ENCODE measurements around the gene DES.
A peak's percentile ranks its signal among the peaks of the same experiment; 100 is the strongest.

DES gene

DNA sequence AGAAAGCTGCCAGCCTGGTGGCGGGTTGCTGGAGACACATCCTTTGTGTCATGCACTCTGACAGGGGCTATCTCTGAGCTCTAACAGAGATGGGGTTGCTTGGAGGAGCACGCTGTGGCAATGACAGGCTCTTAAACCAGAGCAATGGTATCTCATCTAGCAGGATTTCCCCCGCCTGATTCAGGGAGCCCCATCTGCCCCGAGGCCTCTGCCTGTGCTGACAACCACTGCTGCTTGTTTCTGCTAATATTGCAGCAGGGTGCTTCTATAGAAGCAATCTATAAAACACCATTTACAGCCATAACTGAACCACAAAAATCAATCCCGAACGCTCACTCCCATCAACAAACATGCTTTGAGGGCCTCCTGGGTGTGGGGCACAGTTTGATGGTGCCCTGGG is 17.6 kb upstream of the DES start:
- TF ChIP-seq, protein P1, sequence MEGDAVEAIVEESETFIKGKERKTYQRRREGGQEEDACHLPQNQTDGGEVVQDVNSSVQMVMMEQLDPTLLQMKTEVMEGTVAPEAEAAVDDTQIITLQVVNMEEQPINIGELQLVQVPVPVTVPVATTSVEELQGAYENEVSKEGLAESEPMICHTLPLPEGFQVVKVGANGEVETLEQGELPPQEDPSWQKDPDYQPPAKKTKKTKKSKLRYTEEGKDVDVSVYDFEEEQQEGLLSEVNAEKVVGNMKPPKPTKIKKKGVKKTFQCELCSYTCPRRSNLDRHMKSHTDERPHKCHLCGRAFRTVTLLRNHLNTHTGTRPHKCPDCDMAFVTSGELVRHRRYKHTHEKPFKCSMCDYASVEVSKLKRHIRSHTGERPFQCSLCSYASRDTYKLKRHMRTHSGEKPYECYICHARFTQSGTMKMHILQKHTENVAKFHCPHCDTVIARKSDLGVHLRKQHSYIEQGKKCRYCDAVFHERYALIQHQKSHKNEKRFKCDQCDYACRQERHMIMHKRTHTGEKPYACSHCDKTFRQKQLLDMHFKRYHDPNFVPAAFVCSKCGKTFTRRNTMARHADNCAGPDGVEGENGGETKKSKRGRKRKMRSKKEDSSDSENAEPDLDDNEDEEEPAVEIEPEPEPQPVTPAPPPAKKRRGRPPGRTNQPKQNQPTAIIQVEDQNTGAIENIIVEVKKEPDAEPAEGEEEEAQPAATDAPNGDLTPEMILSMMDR (IDR thresholded peaks at IDR 0.05; ENCODE audit: insufficient read depth, low read depth, low read length, missing control alignments) = no peak
- no peak for DNase-seq (ENCODE audit: low read depth)
- no peak overlapping the region for H3K4me3 ChIP-seq (ENCODE audit: low read depth, low read length)

DNA sequence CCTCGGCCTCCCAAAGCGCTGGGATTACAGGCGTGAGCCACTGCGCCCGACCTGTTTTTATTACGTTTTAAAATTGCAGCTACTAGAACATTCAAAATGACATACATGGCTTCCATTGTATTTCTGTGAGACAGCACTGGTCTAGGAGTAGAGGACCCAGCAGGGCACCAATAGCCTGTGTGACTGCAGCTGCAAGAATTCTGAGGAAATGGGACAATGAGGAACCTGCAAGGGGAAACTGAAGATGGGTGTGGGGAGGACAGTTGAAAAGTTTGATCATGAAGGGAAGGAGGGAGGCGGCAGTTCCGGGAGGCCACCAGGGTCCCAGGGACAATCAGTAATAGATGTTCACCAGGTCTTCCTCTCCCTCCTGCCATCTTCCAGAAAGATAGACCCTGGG is 16.6 kb upstream of the DES start:
- no peak overlapping the region for H3K4me3 ChIP-seq (ENCODE audit: low read depth, low read length)
- TF ChIP-seq, protein P1 (IDR thresholded peaks at IDR 0.05; ENCODE audit: insufficient read depth, low read depth, low read length, missing control alignments) = no peak
- no peak for DNase-seq (ENCODE audit: low read depth)

DNA sequence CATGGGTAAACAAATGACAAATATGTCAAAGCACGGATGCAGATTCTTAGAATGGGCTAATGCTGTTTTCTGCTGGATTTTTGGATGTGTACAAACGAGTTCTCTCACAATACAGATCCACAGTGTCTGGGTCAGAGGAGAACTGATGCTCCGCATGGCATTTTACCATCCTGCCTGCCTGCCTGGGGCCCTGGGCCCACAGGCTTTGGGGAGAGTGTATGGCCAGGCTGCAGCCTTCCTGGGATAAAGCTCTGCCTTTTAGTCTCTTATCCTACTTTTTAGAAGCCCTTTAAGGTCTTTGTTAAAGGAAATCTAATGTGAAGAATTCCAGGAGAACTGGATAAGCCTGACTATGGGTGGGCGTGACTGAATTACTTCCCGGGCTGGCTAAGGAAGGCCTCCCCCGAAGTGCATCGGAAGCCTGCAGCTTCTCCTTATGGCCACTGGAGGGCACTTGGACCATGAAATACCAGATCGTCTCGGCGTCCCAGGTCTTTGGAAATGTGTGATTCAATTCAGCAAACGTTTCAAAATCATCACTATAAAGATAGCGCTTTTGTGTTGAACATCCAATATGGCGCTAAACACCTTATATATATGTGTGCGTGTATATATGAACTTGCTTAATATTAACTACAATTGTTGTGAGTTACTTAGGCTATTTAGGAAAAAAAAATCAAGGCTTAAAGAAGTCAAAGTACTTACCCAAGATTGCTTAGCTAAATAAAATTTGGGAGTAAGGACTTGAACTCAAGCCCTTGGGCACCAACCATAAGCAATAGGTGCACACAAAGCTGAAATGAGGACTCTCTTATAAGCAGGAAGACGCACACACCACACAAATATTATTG is 15.3 kb upstream of the DES start:
- peak; percentile 70 for DNase-seq (ENCODE audit: low read depth)
- TF ChIP-seq, protein P1 (IDR thresholded peaks at IDR 0.05; ENCODE audit: insufficient read depth, low read depth, low read length, missing control alignments) = peak; percentile 89
- H3K4me3 ChIP-seq (ENCODE audit: low read depth, low read length) = no peak overlapping the region

DNA sequence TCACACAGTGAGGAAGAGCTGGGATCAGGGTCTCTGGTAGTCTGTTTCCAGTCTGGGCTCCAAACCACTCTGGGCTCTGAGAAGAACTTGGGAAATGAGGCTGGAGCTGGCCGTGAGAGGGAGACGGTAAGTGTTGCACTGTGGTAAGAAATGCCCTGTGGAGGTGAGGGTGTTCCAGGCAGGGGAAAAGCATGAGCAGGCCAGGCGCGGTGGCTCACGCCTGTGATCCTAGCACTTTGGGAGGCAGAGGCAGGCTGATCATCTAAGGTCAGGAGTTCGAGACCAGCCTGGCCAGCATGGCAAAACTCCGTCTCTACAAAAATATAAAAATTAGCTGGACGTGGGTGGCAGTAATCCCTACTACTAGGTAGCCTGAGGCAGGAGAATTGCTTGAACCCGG is 14.3 kb upstream of the DES start:
- H3K4me3 ChIP-seq (ENCODE audit: low read depth, low read length) = no peak overlapping the region
- no peak for DNase-seq (ENCODE audit: low read depth)
- TF ChIP-seq, protein P1 (IDR thresholded peaks at IDR 0.05; ENCODE audit: insufficient read depth, low read depth, low read length, missing control alignments) = no peak

DNA sequence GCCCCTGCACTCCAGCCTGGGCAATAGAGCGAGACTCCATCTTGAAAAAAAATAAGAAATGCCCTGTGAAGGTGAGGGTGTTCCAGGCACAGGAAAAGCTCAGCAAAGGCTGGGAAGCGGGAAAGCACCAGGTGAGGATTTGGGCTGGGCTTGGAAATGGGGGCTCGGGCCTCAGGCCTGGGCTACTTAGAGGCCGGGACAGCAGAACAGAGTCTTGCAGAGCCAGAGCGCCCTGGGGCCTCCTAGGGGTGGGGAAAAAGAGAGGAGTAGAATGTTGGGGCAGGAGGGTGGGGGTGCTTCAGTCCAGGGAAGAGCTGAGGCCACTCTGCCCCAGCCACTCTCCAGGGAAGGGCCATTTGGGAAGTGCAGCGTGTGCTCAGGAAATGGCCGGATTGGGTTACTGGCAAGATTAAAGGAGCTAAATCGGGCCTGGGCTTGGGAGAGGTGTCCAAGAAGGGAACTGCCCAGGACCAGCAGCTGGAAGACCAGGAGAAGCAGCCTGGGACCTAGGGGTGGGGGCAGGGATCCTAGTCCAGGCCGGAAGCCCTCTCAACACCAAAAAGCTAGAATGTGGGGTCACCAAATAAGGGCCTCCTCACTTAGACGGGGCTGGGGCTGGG is 13.8 kb upstream of the DES start:
- TF ChIP-seq, protein P1 (IDR thresholded peaks at IDR 0.05; ENCODE audit: insufficient read depth, low read depth, low read length, missing control alignments) = no peak
- no peak for DNase-seq (ENCODE audit: low read depth)
- H3K4me3 ChIP-seq (ENCODE audit: low read depth, low read length) = no peak overlapping the region

DNA sequence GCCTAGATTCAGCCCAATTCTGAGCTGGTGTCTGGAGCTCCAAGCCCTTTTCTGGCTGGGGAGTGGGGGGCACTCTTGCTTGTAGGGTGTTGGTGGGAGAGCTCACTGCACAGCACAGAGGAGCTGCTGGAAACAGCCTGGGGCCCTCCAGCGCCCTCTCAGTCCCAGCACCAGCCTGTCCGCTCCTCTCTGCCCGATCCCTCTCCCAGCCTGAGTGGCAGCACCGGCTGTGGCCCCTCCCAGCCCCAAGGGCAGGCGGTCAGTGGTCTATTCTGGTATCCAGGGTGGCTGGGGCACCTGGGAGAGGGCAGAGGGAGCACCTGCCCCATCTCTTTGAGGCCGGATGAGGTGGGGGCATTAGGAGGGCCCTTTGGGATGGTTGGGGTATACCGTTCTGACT is 13.2 kb upstream of the DES start:
- no peak for DNase-seq (ENCODE audit: low read depth)
- no peak overlapping the region for H3K4me3 ChIP-seq (ENCODE audit: low read depth, low read length)
- TF ChIP-seq, protein P1 (IDR thresholded peaks at IDR 0.05; ENCODE audit: insufficient read depth, low read depth, low read length, missing control alignments) = no peak

Measured in GM12865 (cell line).